ENCODE measurements around the gene NFATC3.
A peak's percentile ranks its signal among the peaks of the same experiment; 100 is the strongest.

NFATC3 gene

GRCh38 chr16:68085259-68086071, at the start of gene NFATC3:
Gene NFATC3 (plus strand): TSS chr16:68085370. CDS start chr16:68085682, 312 bp downstream.
- peak; percentile 95 to 99 (median 98) for DNase-seq

- DNase-seq, result no peak
These were observed 47.2 kb upstream of the NFATC3 start for GRCh38 chr16:68037841-68038597.

GRCh38 chr16:68040506-68041288, 44.5 kb upstream of the NFATC3 start:
- peak; percentile 81 to 87 (median 84) for DNase-seq

GRCh38 chr16:68041783-68042182, 43.4 kb upstream of the NFATC3 start:
- no peak for DNase-seq

- no peak for DNase-seq
These were observed 39.1 kb upstream of the NFATC3 start for GRCh38 chr16:68046106-68046505.

- no peak for DNase-seq
These were observed 37.2 kb upstream of the NFATC3 start for GRCh38 chr16:68047987-68048386.

GRCh38 chr16:68049449-68049848, 35.7 kb upstream of the NFATC3 start:
- no peak for DNase-seq

GRCh38 chr16:68055395-68055794, 29.8 kb upstream of the NFATC3 start:
- DNase-seq, result no peak

GRCh38 chr16:68059804-68060203, 25.4 kb upstream of the NFATC3 start:
- no peak for DNase-seq

- DNase-seq, result no peak
These were observed 23.8 kb upstream of the NFATC3 start for GRCh38 chr16:68061396-68061795.

GRCh38 chr16:68062910-68063393, 22.2 kb upstream of the NFATC3 start:
- DNase-seq, result no peak

- peak; percentile 33 to 57 (median 46) for DNase-seq
These were observed 20.3 kb upstream of the NFATC3 start for GRCh38 chr16:68064791-68065365.

- DNase-seq, result no peak
These were observed 19.4 kb upstream of the NFATC3 start for GRCh38 chr16:68065716-68066305.

- no peak for DNase-seq
These were observed 18.4 kb upstream of the NFATC3 start for GRCh38 chr16:68066763-68067162.

- no peak for DNase-seq
These were observed 16.2 kb upstream of the NFATC3 start for GRCh38 chr16:68068926-68069325.

GRCh38 chr16:68069511-68070248, 15.5 kb upstream of the NFATC3 start:
- DNase-seq, result peak in 1 of 4 experiments; percentile 13

GRCh38 chr16:68070249-68070730, 14.9 kb upstream of the NFATC3 start:
- DNase-seq, result no peak

- no peak for DNase-seq
These were observed 14.2 kb upstream of the NFATC3 start for GRCh38 chr16:68070806-68071517.

- no peak for DNase-seq
These were observed 13.7 kb upstream of the NFATC3 start for GRCh38 chr16:68071518-68071901.

GRCh38 chr16:68072038-68072695, 13.0 kb upstream of the NFATC3 start:
- DNase-seq, result no peak
